GM12801 (cell line): ENCODE data around the gene TMPRSS6.

ENCODE experiments used
- TF ChIP-seq, protein P1 (sequence below): IDR thresholded peaks from one replicate; pipeline ENCODE4 v1.5.1; 2011; ENCODE audit warnings: control low read depth; ENCODE audit not compliant: insufficient read length; ENCODE audit errors: extremely low read depth

Gene TMPRSS6

DNA sequence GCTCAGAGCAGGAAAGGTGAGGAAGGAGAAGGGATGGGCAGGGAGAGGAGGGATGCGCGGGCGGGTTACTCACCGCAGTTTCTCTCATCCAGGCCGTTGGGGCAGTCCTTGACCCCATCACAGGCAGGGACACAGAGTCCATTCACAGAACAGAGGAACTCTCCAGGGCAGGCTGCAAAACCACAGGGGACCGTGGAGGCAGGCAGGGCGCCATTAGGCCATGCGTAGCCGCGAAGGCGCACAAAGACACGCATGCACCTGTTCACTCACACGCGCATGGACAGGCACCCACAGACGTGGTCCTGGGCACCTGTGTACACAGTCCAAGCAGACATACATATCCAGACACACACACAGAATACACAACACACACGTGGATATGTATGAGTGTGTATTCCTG, 35.0 kb downstream of the TMPRSS6 start:
- TF ChIP-seq, protein P1, sequence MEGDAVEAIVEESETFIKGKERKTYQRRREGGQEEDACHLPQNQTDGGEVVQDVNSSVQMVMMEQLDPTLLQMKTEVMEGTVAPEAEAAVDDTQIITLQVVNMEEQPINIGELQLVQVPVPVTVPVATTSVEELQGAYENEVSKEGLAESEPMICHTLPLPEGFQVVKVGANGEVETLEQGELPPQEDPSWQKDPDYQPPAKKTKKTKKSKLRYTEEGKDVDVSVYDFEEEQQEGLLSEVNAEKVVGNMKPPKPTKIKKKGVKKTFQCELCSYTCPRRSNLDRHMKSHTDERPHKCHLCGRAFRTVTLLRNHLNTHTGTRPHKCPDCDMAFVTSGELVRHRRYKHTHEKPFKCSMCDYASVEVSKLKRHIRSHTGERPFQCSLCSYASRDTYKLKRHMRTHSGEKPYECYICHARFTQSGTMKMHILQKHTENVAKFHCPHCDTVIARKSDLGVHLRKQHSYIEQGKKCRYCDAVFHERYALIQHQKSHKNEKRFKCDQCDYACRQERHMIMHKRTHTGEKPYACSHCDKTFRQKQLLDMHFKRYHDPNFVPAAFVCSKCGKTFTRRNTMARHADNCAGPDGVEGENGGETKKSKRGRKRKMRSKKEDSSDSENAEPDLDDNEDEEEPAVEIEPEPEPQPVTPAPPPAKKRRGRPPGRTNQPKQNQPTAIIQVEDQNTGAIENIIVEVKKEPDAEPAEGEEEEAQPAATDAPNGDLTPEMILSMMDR, result no peak

GRCh38 chr22:37072673-37073072, 36.8 kb downstream of the TMPRSS6 start:
- TF ChIP-seq, protein P1, result no peak

DNA sequence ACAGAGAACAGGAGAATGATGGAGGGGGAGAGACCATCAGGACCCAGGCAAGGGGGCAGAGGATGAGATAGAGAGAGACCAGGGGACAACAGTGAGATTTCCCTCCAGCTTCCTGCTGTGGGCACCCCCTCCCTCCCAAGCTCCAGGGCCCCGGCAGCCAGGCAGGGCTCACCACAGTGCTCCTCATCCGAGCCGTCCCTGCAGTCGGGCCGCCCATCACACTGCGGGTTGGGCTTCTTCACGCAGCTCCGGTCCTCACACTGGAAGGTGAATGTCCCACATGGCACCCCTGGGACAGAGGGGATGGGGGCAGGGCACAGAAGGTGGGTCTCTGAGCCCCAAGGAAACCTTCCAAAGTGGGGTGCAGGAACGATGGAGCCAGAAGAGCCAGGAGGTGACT, 38.8 kb downstream of the TMPRSS6 start:
- TF ChIP-seq, protein P1, result no peak

- TF ChIP-seq, protein P1, result no peak
Observed at GRCh38 chr22:37070334-37070733, 39.2 kb downstream of the TMPRSS6 start.

GRCh38 chr22:37069719-37070118, 39.8 kb downstream of the TMPRSS6 start:
- TF ChIP-seq, protein P1, result no peak

DNA sequence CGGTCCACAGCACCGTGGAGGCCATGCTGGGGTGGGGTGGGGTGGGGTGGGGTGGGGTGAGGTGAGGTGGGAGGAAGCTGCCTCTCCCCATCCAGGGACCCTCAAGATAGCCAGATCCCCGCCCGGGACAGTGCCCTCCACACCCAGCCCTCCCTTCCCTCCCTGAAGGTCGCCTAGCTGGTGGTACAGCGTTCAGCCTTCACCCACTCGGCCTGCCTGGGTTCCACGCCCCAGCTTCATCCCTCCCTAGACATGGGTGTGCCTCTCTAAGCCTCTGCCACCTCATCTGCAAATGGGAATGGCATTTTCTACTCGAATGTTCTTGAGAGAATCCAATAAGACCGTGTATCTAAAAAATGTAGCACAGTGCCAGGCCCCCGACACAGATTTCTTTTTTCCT, 40.2 kb downstream of the TMPRSS6 start:
- TF ChIP-seq, protein P1, result no peak

GRCh38 chr22:37068859-37069258, 40.7 kb downstream of the TMPRSS6 start:
- TF ChIP-seq, protein P1, result no peak

DNA sequence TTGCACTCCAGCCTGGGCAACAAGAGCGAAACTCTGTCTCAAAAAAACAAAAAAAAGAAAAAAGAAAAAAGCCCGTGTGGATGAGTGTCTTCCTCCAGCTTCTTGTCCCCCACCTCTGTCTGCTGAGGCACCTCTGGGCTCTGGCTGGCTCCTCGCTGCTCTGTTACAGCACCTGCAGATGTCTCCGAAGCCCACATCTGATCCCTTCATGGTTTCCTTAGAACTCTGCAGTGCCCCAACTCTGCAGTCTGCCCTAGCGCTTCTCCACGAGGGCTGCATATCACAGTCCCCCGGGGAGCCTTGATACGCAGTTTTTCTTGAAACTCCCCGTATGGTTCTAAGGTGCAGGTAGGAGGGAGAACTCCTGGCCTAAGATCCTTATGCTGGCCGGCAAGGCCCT, 42.1 kb downstream of the TMPRSS6 start:
- TF ChIP-seq, protein P1, result no peak
